NCI-H69 (cell line): ENCODE measurements around the gene CD248.
A peak's percentile ranks its signal among the peaks of the same experiment; 100 is the strongest.

Experiments used
- DNase-seq: peaks from one replicate; lab custom pipeline; 2025; lab: John Stamatoyannopoulos, UW

The CD248 gene

DNA sequence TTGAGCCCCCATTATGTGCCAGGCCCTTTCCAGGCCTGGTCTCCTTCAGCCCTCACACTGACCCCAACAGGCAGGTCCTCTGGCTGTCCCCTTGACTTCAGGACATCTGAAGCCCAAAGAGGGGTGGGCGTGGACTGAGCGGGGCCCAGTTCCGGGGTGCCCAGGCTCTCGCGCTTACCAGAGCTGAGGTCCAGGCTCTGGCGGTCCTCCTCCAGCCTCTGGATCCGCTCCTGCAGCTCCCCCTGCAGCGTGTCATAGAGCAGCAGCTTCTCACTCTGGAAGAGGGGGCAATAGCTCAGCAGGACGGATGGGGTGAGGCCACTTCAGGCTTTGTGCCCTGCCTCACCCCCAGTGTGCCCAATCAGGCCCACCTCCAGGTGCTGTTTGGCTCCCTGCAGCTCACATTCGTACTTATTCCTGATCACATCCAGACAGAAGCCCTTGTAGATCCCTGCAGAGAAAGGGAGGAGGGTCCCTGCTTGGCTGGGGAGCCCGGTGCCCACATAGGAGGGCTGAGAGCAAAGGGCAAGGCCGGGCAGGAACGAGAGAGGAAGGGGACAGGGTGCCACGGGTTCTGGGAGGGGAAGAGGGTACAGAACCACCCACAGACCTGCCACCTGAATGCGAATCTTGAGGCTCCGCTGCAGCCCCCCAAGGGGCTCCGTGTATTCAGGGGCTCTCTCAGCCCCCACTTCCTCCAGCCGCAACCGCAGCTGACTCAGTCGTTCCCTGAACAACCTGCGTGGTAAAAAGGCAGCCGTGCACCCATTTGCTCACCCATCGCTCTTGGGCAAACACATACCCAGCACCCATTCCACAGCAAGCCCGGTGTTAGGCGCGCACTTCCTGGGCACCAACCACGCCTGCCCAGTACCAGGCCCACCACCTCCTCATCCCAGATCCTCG, 24.0 kb upstream of the CD248 start:
- no peak for DNase-seq

DNA sequence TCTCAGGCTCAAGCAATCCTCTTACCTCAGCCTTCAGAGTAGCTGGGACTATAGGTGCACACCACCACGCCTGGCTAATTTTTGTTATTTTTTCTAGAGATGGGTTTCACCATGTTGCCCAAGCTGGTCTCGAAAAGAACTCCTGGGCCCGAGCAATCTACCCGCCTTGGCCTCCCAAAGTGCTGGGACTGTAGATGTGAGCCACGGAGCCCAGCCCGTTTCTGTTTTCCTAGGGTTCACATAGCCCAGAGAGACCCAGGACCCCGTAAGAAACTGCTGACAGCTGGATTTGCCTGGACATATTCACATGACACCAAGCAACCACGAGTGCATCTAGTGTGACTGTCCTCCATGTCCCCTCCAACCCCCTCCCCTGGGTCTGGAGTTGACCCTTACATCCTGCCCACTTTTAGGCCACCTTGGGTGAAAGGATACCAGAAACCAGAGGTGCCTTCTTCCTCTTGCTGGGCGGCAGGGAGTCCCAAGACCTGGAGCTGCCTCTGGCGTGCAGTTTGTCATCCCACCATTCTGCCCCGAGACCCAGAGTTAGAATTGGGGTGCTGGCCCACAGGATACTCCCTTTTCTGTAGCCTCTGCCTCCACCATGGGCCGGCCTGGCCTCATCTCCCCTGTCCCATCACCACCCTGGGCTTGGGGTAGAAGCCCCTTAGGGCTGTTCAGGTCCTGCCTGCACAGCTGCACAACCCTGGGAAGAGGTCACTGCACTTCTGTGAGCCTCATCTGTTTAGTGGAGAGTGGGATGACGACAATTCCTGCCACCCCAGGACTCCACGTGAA, 23.0 kb upstream of the CD248 start:
- no peak for DNase-seq

DNA sequence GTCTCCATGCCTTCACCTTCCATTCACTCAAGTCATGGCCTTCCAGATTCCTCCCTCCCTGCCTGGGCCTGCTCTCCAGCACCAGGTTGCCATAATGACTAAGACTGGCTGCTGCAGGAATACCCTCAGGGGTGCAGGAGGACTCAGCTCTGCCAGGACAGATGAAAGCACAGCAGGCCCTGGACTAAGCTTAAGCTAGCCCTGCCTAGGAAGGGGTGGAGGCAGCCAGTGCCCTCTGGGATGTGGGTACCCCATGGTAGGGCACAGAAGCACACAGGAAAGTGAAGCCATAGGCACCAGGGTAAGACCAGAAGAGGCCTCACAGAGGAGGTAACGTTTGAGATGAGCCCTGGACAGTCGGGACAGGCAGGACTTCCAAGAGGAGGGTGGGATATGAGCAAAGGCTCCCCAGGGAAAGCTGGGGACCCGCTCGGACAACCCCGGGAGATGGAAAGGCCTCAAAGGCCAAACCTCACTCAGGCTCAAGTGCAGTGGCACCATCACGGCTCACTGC, 22.4 kb upstream of the CD248 start:
- no peak for DNase-seq

DNA sequence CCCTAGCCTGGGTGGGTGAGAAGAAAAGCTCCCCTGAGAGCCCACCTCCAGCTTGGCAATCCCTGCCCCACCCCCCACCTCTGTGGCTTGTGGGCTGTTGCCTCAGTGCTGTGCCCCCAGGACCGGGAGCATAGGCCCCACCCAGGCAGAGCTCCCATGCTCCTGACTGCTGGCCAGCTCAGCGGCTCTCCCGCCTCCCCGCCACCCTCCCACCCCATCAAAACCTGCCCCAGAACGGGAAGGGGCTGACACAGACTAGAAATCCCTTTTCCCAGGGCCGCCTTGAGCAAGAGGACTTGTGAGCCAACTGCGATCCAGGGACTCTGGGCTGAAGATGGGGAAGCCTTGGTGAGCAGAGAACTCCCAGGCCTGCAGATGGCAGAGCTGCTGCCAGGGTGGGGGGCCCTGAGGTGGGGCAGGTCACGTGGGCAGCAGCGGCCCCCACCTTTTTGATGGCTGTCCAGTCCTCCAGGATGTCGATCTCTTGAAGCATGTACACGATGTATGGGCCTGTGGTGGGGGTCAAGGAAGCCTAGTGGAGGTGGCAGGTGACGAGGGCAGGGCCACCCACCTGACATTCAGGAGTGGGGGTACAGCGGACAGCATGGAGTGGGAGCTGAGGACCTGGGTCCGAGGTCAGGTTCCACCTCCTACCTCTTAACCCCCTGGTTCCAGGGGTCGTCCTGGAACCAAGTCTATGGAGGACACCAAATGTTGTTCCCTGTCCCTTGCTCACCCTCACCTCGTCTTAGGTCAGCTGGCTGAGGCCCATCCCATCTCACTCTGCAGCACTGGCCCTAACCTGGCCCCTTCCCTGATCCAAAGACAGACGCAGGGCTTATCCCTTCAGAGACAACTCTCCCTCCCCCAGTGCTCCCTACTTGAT, 21.7 kb upstream of the CD248 start:
- DNase-seq, result no peak

DNA sequence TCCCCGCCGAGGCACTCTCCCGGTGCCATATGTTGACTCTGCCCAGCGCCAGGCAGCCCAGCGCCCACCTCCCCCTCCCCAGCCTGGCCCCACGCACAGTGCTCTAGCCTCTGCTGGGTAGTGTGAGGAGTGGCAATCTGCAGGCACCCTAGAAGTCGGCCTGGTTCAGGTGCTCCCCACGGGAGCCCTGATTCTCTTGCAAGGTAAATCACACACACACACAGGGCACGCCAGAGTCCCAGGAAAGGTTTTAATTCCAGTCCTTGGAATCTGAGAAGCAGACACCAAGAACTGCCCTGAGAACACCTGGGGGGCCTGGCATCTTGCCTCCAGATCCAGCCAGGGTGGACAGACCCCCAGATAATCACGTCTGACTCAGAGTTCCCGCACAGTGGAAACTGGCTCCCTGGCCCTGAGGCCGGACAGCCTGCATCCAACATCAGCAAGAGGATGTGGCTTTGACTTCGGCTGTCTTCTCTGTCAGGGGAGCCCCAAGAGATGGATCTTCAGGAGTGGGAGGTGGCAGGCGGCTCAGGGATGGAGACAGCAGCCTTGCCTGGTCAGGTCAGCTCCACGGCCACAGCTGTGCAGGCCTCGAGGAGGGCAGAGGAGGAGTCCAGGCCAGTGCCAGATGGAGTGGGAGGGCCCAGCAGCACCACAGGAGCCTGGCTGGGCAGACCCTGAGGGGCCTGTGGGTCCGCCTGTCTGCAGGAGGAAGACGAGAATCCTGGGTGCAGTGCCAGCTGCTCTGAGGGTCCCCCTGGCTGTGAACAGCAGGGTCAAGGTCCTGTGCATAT, 20.5 kb upstream of the CD248 start:
- DNase-seq, result peak; percentile 88

DNA sequence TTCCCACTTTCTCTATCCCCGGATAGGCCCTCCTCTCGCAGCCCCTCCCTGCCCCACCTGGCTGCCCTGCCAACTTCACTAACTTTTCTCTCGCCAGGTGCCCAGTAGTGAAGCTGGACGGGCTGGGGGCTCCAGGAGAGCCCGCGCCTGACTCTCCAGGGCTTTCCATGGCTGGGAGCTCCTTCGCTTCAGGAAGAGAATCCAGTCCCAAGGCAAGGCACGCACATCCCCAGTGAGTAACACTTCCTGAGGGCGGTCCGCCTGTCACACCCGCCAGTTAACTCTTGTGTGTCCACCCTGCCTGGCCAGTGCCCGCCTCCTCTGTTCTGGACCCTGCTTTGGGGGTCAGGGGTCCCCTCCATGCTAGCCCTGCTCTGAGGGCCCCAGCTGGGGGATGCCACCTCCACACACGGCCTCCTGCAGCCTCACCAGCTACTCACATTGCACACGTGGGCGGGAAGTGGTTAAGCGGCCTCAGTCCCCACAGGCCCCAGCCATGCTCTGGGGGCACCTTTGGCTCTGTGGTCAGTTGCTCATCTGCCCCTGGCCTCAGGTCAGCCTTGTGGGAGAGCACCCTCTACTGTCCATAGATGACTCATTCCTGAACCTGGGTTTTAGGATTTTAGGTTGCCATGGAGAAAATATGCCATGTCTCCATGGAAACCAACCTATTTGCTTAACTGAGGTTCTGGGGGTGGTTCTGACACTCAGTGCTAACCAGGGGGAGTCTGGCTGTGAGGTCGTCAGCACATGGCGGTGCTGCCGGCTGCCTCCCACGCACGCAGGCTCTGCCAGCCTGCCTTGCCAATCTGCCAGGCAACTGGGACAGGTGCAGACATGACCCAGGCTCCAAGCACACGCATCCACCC, 19.6 kb upstream of the CD248 start, which contains the start of gene RIN1:
Gene RIN1 (minus strand): TSS at position 201 of the 869 bp plus-strand sequence. CDS start 32 bp downstream, at position 169.
- DNase-seq, result peak; percentile 94

DNA sequence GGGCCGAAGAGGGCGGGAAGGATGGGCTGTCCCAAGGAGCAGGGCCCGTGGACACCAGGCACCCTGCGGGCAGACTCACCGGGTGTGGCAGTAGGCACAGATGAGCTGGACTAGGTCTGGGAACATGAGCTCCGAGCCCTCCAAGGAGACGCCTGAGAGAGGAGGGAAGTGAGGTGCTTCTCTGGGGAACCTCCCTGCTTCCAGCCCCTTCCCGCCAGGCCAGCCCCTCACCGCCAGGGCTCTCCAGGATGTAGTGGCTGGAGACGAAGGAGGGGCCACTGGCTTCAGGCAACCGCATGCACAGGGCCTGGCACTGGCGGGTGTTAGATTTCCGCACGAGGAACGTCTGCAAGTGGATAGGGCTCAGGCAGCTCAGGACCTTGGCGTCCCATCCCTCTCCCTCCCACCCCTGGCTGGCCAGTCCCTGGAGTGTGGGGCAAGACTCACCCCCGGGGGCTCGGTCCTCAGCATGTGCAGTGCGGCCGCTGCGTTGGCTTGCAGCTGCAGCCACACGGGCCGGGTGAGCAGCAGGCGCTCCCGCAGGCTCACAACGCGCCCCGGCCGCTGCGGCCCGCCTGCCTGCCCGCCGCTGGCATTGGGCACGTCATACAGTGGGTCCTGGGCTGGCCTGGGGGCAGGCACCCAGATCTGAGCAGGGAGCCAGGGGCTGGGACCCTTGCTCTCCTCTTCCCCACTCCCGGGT, 18.8 kb upstream of the CD248 start:
- DNase-seq, result peak; percentile 67

DNA sequence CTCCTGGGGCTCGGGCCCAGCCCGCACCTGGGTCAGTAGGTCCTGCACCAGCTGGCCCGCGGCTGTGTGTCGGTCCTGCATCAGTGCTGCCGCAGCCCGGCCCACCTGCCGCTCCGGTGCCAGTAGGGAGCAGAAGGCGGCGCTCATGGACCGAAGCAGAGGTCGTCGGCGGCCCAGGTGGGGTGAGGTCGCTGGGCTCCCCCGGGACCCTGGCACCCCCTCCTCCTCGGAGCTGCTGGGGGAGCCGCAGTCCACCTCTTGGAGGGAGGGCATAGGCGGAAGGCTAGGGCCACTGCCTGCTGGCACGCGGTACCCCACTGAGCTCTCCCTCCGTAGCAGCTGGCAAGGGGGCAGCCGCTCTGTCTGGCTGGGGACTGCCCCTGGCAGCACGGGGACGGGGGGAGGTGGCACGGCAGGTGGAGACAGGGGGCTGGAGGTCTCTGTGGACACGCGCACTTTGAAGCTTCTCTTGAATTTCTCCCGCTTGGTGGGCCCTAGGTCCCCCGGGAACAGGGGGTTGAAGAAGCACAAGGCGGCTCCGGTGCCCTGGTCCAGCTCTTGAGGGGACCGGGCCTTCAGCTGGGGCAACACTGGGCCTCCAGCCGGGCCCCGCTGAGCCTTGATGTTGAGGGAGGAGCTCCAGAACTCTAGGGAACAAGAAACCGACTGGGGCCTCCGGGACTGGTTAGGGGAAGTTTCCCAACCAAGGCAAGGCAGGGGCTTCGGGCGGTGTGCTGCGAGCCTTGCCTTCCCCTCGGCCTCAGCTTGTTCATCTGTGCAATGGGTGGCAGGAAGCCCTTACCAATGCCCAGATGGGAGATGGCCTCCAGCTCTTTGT, 18.0 kb upstream of the CD248 start:
- peak; percentile 31 for DNase-seq

DNA sequence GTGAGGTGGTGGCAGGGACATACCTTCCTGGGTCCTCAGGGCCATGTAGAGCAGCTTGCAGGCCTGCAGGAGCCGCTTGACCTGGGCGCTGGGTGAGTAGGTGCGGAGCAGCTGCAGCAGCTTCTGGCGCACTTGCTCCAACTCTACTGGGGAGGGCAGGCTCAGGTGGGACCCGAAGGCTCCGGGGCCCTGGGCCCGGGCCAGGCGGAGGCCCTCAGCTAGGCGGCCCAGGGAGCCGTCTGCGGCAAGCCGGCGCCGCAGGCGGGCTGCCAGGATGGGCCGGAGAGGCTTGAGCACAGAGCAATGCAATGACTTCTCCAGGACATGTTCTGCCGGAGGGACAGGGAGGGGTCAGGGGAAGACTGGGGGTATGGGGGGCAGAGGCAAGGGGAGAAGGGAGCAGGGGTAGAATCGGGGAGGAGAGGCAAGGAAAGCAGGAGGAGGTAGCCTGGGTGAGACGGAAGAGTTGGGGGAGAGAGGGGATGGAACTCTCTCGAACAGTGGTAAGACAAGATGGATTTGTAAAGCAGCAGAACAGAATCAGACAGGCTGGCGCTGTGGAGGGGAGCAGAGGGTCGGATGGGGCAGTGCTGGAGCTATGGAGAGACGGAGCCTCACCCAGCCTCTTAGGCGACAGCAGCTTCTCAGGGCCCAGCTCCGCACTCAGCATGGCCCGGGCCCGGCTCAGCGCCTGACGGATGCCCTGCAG, 17.2 kb upstream of the CD248 start:
- DNase-seq, result no peak

DNA sequence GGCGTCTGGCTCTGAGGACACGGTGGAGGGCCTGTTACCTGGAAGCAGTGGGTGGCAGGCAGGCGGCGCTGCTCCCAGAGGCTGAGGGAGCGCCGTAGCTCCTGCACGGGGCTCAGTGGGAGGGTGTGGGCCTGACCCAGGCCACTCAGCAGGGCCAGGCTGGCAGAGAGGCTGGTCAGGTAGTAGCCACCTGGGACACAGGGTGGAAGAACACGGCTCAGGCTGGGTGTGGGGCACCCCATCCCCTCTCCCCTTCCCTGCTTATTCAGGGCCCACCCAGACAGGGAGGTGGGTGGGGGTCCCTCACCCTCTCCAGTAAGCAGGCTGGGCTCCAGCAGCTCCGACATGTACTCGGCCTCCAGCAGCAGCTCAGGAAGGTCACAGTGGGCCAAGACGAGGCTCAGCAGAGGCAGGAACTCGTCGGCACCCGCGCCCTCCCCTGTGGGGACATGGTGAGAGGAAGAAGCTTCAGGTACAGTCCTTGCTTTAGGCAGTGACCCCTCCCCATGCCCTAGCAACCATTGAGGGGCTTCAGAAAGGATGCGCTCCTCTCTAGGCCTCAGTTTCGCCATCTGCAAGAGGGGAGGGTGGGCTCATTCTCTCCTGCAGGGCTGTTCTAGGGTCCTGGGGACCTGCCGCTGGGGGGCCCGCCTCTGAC, 16.5 kb upstream of the CD248 start:
- no peak for DNase-seq

DNA sequence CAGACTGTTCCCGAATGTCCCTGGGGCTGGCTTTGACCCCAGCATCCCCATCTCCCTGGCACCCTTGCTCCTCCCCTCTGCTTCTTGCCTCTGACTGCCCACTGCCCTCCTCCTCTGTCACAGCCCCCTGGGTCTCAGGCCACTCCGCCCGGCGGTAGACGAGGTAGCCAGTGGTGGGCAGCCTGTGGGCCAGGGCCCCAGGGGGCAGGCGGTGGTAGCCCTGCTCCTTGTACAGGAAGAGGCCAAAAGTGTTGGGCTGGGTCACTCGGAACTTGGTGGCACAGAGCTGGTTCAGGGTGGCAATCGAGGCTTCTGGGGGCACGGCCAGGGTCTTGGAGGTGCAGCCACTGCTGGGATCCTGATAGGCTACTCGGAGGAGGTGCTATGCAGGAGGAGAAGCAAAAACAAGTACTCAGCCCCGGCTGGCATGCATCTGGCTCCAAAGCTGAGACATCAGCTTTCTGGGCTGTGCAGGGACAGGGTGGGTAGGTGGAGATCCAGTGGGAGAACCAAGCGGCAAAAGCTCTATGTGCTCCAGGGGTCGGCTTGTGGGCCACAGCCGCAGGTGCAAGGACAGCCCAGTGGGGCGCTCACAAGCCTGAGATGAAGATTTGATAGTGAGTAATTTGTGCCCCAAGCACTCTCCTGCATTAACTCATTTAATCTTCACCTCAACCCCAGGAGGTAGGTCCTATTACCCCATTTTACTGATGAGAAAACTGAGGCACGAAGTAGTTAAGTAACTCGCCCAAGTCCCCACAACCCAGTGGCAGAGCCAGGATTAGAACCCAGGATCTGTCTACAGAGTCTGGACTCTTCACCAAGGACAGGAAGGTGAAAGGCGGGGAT, 15.8 kb upstream of the CD248 start:
- DNase-seq, result no peak

DNA sequence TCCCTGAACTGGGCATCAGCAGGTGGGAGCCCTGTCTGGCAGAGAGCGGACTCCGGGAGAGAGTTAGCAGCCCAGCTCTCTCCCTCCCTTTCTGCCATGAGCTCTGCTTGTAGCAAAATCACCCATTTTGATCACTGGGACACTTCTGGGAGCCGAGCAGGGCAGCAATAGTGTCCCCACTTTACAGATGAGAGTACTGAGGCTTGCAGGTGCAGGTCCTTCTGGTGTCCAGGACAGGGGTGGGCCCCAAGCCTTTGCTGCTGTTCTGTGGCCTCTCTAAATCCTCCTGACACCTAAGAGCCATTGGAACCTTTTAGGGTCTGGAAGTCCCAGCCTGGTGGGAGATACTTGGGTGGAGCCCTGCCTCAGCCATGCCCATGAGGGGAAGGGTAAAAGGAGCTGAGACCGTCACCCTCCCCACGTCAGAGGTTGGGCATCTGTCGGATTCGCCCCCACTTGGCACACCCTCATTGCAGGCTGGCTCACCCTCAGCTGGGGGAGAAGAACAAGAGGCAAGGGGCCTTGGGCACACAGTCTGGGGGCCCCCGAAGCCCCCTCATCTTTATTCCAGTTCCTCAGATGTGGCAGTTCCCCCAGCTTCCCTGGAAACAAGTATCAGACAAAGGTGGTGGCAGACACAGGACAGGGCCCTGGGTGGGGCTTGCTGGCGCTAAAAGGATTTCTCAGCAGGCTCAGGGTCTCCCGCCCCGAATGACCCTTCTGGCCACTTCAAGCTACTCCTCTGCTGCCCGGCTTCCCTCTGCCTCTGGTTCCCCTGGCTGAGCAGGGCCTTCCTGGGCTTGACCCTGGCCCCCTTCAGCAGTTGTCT, 14.9 kb upstream of the CD248 start:
- no peak for DNase-seq

DNA sequence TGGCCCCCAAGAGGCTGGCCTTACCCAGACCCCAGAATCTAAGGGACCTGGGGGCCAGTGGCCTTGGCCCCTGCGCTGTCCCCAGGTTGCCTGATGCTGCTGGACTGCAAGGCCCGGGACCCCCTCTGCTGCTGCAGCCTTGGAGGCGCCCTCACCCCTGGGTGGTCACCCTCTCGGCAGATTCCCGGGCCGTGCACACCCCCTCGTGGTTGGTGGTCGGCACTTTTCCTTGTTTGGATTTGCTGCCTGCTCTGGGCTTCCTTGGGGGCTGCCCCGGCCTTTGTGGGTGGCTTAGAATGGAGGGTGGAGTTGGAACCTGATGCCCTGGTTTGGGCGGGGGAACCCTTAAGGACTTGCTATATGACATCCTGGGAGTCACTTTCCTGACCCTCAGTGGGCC, 14.1 kb upstream of the CD248 start:
- DNase-seq, result no peak

DNA sequence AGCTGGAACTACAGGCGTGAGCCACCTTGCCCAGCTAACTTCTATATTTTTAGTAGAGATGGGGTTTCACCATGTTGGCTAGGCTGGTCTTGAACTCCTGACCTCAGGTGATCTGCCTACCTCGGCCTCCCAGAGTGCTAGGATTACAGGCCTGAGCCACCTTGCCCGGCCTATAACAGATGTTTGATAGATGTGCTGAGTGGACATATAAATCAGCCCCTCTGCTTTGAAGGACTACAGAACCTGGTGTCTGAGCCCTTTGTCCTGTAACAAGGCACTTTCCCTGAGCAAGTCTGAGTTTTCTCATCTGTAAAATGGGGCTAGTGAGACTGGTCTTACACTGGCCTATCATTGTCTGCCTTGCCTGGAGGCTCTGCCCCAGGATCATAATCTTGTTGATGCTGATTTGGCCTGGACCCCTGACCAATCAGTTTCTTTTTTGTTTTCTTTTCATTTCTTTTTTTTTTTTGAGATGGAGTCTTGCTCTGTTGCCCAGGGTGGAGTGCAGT, 12.4 kb upstream of the CD248 start:
- no peak for DNase-seq
